A172 (cell line): ENCODE results near the gene TTLL9. TPM values are rescaled to one million over a fixed set of nuclear protein-coding genes. Genes with fewer than 3 reads are reported as not detected.
A peak's percentile ranks its signal among the peaks of the same experiment; 100 is the strongest.
"Not testable (repeated sequence)": the region's sequence is repeated elsewhere in the genome, so short reads cannot be mapped to it uniquely, and the experiment has no call there.

ENCODE experiments used
- DNase-seq: peaks from one replicate; pipeline ENCODE4 v3.0.0-alpha.2; 2015; ENCODE audit warnings: low spot score
- total RNA-seq: library from RNA; depleted of rRNA; stranded (reverse); fragments of >200 nt; shearing (Covaris generic); gene quantifications from 2 replicates; pipeline ENCODE4 v1.2.3, GENCODE V29; 2014

Gene TTLL9
- total RNA-seq, 1 experiment from 2014 or later, result 0.12 TPM

- not testable (repeated sequence) for DNase-seq
Measured at GRCh38 chr20:31917962-31918412, 47.6 kb downstream of the TTLL9 start.

- DNase-seq, result no peak
Measured at GRCh38 chr20:31918466-31919105, 48.2 kb downstream of the TTLL9 start.

GRCh38 chr20:31919410-31920155 is 49.1 kb downstream of the TTLL9 start:
- DNase-seq, result no peak

- DNase-seq, result no peak
Measured at GRCh38 chr20:31920275-31920855, 49.9 kb downstream of the TTLL9 start.

- not testable (repeated sequence) for DNase-seq
Measured at GRCh38 chr20:31921480-31921879, 51.0 kb downstream of the TTLL9 start.

GRCh38 chr20:31922181-31922580 is 51.7 kb downstream of the TTLL9 start:
- no peak for DNase-seq

GRCh38 chr20:31922588-31922987 is 52.2 kb downstream of the TTLL9 start:
- DNase-seq, result no peak

GRCh38 chr20:31923388-31924331 is 53.2 kb downstream of the TTLL9 start:
- no peak for DNase-seq

GRCh38 chr20:31924561-31924960 is 54.1 kb downstream of the TTLL9 start:
- DNase-seq, result no peak

GRCh38 chr20:31925631-31926030 is 55.2 kb downstream of the TTLL9 start:
- no peak for DNase-seq

GRCh38 chr20:31926493-31926892 is 56.1 kb downstream of the TTLL9 start:
- no peak for DNase-seq

- no peak for DNase-seq
Measured at GRCh38 chr20:31927627-31928159, 57.3 kb downstream of the TTLL9 start.

- not testable (repeated sequence) for DNase-seq
Measured at GRCh38 chr20:31929631-31930030, 59.2 kb downstream of the TTLL9 start.

- no peak for DNase-seq
Measured at GRCh38 chr20:31930779-31931178, 60.3 kb downstream of the TTLL9 start.

- no peak for DNase-seq
Measured at GRCh38 chr20:31933698-31934097, 63.3 kb downstream of the TTLL9 start.

- no peak for DNase-seq
Measured at GRCh38 chr20:31934491-31934890, 64.1 kb downstream of the TTLL9 start.

GRCh38 chr20:31934968-31935764 is 64.7 kb downstream of the TTLL9 start:
- no peak for DNase-seq

GRCh38 chr20:31936420-31936819 is 66.0 kb downstream of the TTLL9 start:
- DNase-seq, result peak; percentile 16

- DNase-seq, result no peak
Measured at GRCh38 chr20:31937820-31938219, 67.4 kb downstream of the TTLL9 start.

GRCh38 chr20:31939661-31940060 is 69.2 kb downstream of the TTLL9 start:
- DNase-seq, result no peak

GRCh38 chr20:31943052-31943471 is 72.6 kb downstream of the TTLL9 start:
- DNase-seq, result no peak
